Gastrocnemius medialis (tissue), 4 donors: ENCODE data around the gene AP3B1.

ENCODE experiments used
- POLR2A ChIP-seq, 2 donors: fragments of 450-650 bp; IDR thresholded peaks; one replicate each; pipeline ENCODE4 v1.6.1; 2017; ENCODE audit warnings: antibody characterized with exemption in 2 of 2, mild to moderate bottlenecking in 2 of 2, moderate library complexity in 2 of 2
- TF ChIP-seq, protein P1 (sequence below), 5 experiments: fragments of 450-650 bp in 3 of 5; fragments of 200-600 bp in 2 of 5; sonication (generic) in 2 of 5; IDR thresholded peaks in 4 of 5; conservative IDR thresholded peaks in 1 of 5; 1 replicate in 4 of 5; 2 replicates in 1 of 5; pipeline ENCODE4 v1.5.1; 2016 to 2019; ENCODE audit warnings: antibody characterized with exemption in 5 of 5, mild to moderate bottlenecking in 3 of 5, moderate library complexity in 3 of 5

GRCh38 chr5:78133423-78133822 is 161.1 kb downstream of the AP3B1 start:
- no peak for TF ChIP-seq POLR2A (IDR thresholded peaks at IDR 0.05)
- TF ChIP-seq, protein P1, sequence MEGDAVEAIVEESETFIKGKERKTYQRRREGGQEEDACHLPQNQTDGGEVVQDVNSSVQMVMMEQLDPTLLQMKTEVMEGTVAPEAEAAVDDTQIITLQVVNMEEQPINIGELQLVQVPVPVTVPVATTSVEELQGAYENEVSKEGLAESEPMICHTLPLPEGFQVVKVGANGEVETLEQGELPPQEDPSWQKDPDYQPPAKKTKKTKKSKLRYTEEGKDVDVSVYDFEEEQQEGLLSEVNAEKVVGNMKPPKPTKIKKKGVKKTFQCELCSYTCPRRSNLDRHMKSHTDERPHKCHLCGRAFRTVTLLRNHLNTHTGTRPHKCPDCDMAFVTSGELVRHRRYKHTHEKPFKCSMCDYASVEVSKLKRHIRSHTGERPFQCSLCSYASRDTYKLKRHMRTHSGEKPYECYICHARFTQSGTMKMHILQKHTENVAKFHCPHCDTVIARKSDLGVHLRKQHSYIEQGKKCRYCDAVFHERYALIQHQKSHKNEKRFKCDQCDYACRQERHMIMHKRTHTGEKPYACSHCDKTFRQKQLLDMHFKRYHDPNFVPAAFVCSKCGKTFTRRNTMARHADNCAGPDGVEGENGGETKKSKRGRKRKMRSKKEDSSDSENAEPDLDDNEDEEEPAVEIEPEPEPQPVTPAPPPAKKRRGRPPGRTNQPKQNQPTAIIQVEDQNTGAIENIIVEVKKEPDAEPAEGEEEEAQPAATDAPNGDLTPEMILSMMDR (IDR thresholded peaks at IDR 0.05 in 4 of 5, conservative IDR thresholded peaks at IDR 0.05 in 1 of 5): no peak
